Measurements from ENCODE around the gene GRM5.

- TF ChIP-seq CTCF (IDR thresholded peaks at IDR 0.05) (no peak), POLR2A (IDR thresholded peaks at IDR 0.05) (no peak), POLR2AphosphoS5 (IDR thresholded peaks at IDR 0.05) (no peak)
Measured at GRCh38 chr11:88487646-88488045, 578.1 kb downstream of the GRM5 start.

Data from prostate gland (tissue), 2 donors.